ENCODE data around the gene COX11. TPM values are rescaled to one million over a fixed set of nuclear protein-coding genes. Genes with fewer than 3 reads are reported as not detected.

The COX11 gene
- total RNA-seq, 1 experiment from 2014 or later = 38.5 TPM

GRCh38 chr17:54933921-54934320, 34.5 kb downstream of the COX11 start:
- no peaks in the 10 kb centered on the region for H3K9me3 Mint-ChIP-seq (ENCODE audit: unreplicated experiment)
- intact Hi-C loops (cut with micrococcal nuclease) = no loop called here
- POLR2A ChIA-PET = no interaction called here
- peaks cover 92% of the 10 kb centered on the region for H3K36me3 Mint-ChIP-seq (ENCODE audit: insufficient read depth, unreplicated experiment)
- no peak overlapping the region for H3K4me3 Mint-ChIP-seq (ENCODE audit: unreplicated experiment)
- DNase-seq (ENCODE audit: unreplicated experiment) = no peak
- no TSS peak for BruUV-seq (replicated peaks)
- CTCF ChIA-PET = interaction anchor here (1.1 kb wide), 1 partner anchor 28 kb away, joined by 4 read pairs; no protein-coding TSS in a partner anchor
- H3K27ac Mint-ChIP-seq (ENCODE audit: low read depth, unreplicated experiment) = no peak overlapping the region
- no peak for TF ChIP-seq CTCF (IDR thresholded peaks at IDR 0.05; ENCODE audit: unreplicated experiment)
- no peaks in the 10 kb centered on the region for H3K4me1 Mint-ChIP-seq (ENCODE audit: insufficient read depth, unreplicated experiment)
- no peaks in the 10 kb centered on the region for H3K27me3 Mint-ChIP-seq (ENCODE audit: insufficient read depth, unreplicated experiment)

GRCh38 chr17:54932711-54933110, 35.7 kb downstream of the COX11 start:
- Mint-ChIP-seq H3K9me3 (ENCODE audit: unreplicated experiment) (no peaks in the 10 kb centered on the region), H3K27ac (ENCODE audit: low read depth, unreplicated experiment) (peak overlapping the region; percentile 20), H3K36me3 (ENCODE audit: insufficient read depth, unreplicated experiment) (peaks cover 92% of the 10 kb centered on the region), H3K4me3 (ENCODE audit: unreplicated experiment) (no peak overlapping the region), H3K27me3 (ENCODE audit: insufficient read depth, unreplicated experiment) (no peaks in the 10 kb centered on the region), H3K4me1 (ENCODE audit: insufficient read depth, unreplicated experiment) (no peaks in the 10 kb centered on the region)
- TF ChIP-seq CTCF (IDR thresholded peaks at IDR 0.05; ENCODE audit: unreplicated experiment) = no peak
- intact Hi-C loops (cut with micrococcal nuclease) = no loop called here
- BruUV-seq (replicated peaks) = no TSS peak
- CTCF ChIA-PET = no interaction called here
- no peak for DNase-seq (ENCODE audit: unreplicated experiment)
- POLR2A ChIA-PET = interaction anchor here (0.6 kb wide), 1 partner anchor 13 kb away, joined by 3 read pairs; no protein-coding TSS in a partner anchor

GRCh38 chr17:54927525-54927924, 40.9 kb downstream of the COX11 start:
- no TSS peak for BruUV-seq (replicated peaks)
- no peak for TF ChIP-seq CTCF (IDR thresholded peaks at IDR 0.05; ENCODE audit: unreplicated experiment)
- H3K9me3 Mint-ChIP-seq (ENCODE audit: unreplicated experiment) = no peaks in the 10 kb centered on the region
- H3K4me3 Mint-ChIP-seq (ENCODE audit: unreplicated experiment) = no peak overlapping the region
- no peaks in the 10 kb centered on the region for H3K4me1 Mint-ChIP-seq (ENCODE audit: insufficient read depth, unreplicated experiment)
- ChIA-PET POLR2A (no interaction called here), CTCF (interaction anchor here (1.0 kb wide), 1 partner anchor 26 kb away, joined by 3 read pairs; no protein-coding TSS in a partner anchor)
- H3K27ac Mint-ChIP-seq (ENCODE audit: low read depth, unreplicated experiment) = no peak overlapping the region
- peaks cover 79% of the 10 kb centered on the region for H3K36me3 Mint-ChIP-seq (ENCODE audit: insufficient read depth, unreplicated experiment)
- no peaks in the 10 kb centered on the region for H3K27me3 Mint-ChIP-seq (ENCODE audit: insufficient read depth, unreplicated experiment)
- DNase-seq (ENCODE audit: unreplicated experiment) = no peak
- intact Hi-C loops (cut with micrococcal nuclease) = no loop called here

GRCh38 chr17:54924405-54924804, 44.0 kb downstream of the COX11 start:
- H3K4me1 Mint-ChIP-seq (ENCODE audit: insufficient read depth, unreplicated experiment) = no peaks in the 10 kb centered on the region
- no peak overlapping the region for H3K4me3 Mint-ChIP-seq (ENCODE audit: unreplicated experiment)
- no peaks in the 10 kb centered on the region for H3K27me3 Mint-ChIP-seq (ENCODE audit: insufficient read depth, unreplicated experiment)
- CTCF ChIA-PET = no interaction called here
- intact Hi-C loops (cut with micrococcal nuclease) = no loop called here
- no TSS peak for BruUV-seq (replicated peaks)
- DNase-seq (ENCODE audit: unreplicated experiment) = no peak
- no peak for TF ChIP-seq CTCF (IDR thresholded peaks at IDR 0.05; ENCODE audit: unreplicated experiment)
- no peak overlapping the region for H3K27ac Mint-ChIP-seq (ENCODE audit: low read depth, unreplicated experiment)
- no peaks in the 10 kb centered on the region for H3K9me3 Mint-ChIP-seq (ENCODE audit: unreplicated experiment)
- H3K36me3 Mint-ChIP-seq (ENCODE audit: insufficient read depth, unreplicated experiment) = peaks cover 65% of the 10 kb centered on the region
- POLR2A ChIA-PET = interaction anchor here (1.1 kb wide), 1 partner anchor 559 kb away, joined by 3 read pairs; no protein-coding TSS in a partner anchor

Data from MCF 10A (cell line).